Liver (tissue), 9 donors: ENCODE measurements around the gene SYT17. TPM values are rescaled to one million over a fixed set of nuclear protein-coding genes. Genes with fewer than 3 reads are reported as not detected.

ENCODE experiments used
- DNase-seq: peaks from one replicate; pipeline ENCODE4 v3.0.0-alpha.2; 2017; ENCODE audit warnings: low spot score
- H3K27ac ChIP-seq, 2 donors: one replicate each; pipeline ENCODE4 v1.7.0; 2013; ENCODE audit warnings: inconsistent platforms in 2 of 2, low read length in 2 of 2, control low read depth in 1 of 2, low read depth in 1 of 2, mild to moderate bottlenecking in 1 of 2
- H3K27me3 ChIP-seq, 4 donors: one replicate each; pipeline versions ENCODE4 v1.6.1 to v1.7.0; 2013; ENCODE audit warnings: low read length in 3 of 4, inconsistent platforms in 1 of 4, mild to moderate bottlenecking in 1 of 4, moderate library complexity in 1 of 4; ENCODE audit not compliant: control insufficient read depth in 4 of 4, insufficient read depth in 4 of 4
- H3K36me3 ChIP-seq, 4 donors: one replicate each; pipeline versions ENCODE4 v1.6.1 to v1.7.0; 2013; ENCODE audit warnings: low read length in 3 of 4, mild to moderate bottlenecking in 3 of 4, low read depth in 1 of 4, moderate library complexity in 1 of 4; ENCODE audit not compliant: control insufficient read depth in 4 of 4, insufficient read depth in 3 of 4
- H3K4me1 ChIP-seq, 4 donors: one replicate each; pipeline versions ENCODE4 v1.6.1 to v1.7.0; 2013; ENCODE audit warnings: low read length in 3 of 4, mild to moderate bottlenecking in 3 of 4, moderate library complexity in 1 of 4; ENCODE audit not compliant: control insufficient read depth in 4 of 4, insufficient read depth in 4 of 4
- H3K4me3 ChIP-seq, 3 donors: one replicate each; pipeline versions ENCODE4 v1.6.1 to v1.7.0; 2013; ENCODE audit warnings: low read length in 3 of 3, control low read depth in 1 of 3, low read depth in 1 of 3, mild to moderate bottlenecking in 1 of 3
- H3K9ac ChIP-seq, 2 donors: one replicate each; pipeline ENCODE4 v1.7.0; 2013; ENCODE audit warnings: low read length in 2 of 2, mild to moderate bottlenecking in 2 of 2, moderate library complexity in 2 of 2, control low read depth in 1 of 2, low read depth in 1 of 2
- H3K9me3 ChIP-seq, 4 donors: one replicate each; pipeline versions ENCODE4 v1.6.1 to v1.7.0; 2013; ENCODE audit warnings: low read length in 3 of 4; ENCODE audit not compliant: control insufficient read depth in 4 of 4
- CTCF ChIP-seq: fragments of 150-350 bp; IDR thresholded peaks from 2 replicates; pipeline ENCODE4 v1.5.1; 2017; ENCODE audit warnings: improper control_type of control experiment, low read depth, low read length; ENCODE audit not compliant: missing input control
- EGR1 ChIP-seq, 2 donors: IDR thresholded peaks; 2 replicates each; pipeline ENCODE4 v1.6.1; 2016 to 2018; ENCODE audit warnings: antibody characterized with exemption in 2 of 2, low read depth in 2 of 2
- FOXA1 ChIP-seq: IDR thresholded peaks from 2 replicates; pipeline ENCODE4 v1.6.1; 2016; ENCODE audit warnings: antibody characterized with exemption
- FOXA2 ChIP-seq: IDR thresholded peaks from 2 replicates; pipeline ENCODE4 v1.6.1; 2016; ENCODE audit warnings: antibody characterized with exemption
- GABPA ChIP-seq, 2 donors: IDR thresholded peaks in 1 of 2; conservative IDR thresholded peaks in 1 of 2; 2 replicates each; pipeline ENCODE4 v1.6.1; 2016; ENCODE audit warnings: antibody characterized with exemption in 2 of 2, mild to moderate bottlenecking in 1 of 2, moderate library complexity in 1 of 2
- HNF4A ChIP-seq, 2 donors: conservative IDR thresholded peaks; 2 replicates each; pipeline ENCODE4 v1.6.1; 2016; ENCODE audit warnings: antibody characterized with exemption in 2 of 2, mild to moderate bottlenecking in 2 of 2
- HNF4G ChIP-seq: IDR thresholded peaks from 2 replicates; pipeline ENCODE4 v1.6.1; 2016; ENCODE audit warnings: antibody characterized with exemption
- JUND ChIP-seq, 2 donors: IDR thresholded peaks; 2 replicates each; pipeline ENCODE4 v1.6.1; 2016; ENCODE audit warnings: antibody characterized with exemption in 2 of 2
- MAX ChIP-seq: IDR thresholded peaks from 2 replicates; pipeline ENCODE4 v1.6.1; 2016; ENCODE audit warnings: antibody characterized with exemption
- NR2F2 ChIP-seq: IDR thresholded peaks from 2 replicates; pipeline ENCODE4 v1.6.1; 2016; ENCODE audit warnings: antibody characterized with exemption
- RAD21 ChIP-seq, 2 donors: IDR thresholded peaks; 2 replicates each; pipeline ENCODE4 v1.6.1; 2016; ENCODE audit warnings: antibody characterized with exemption in 2 of 2, mild to moderate bottlenecking in 2 of 2
- RXRA ChIP-seq, 2 donors: IDR thresholded peaks; 2 replicates each; pipeline ENCODE4 v1.6.1; 2017 to 2018; ENCODE audit warnings: antibody characterized with exemption in 2 of 2, mild to moderate bottlenecking in 1 of 2
- SP1 ChIP-seq: IDR thresholded peaks from 2 replicates; pipeline ENCODE4 v1.6.1; 2018; ENCODE audit warnings: antibody characterized with exemption, mild to moderate bottlenecking
- TAF1 ChIP-seq: conservative IDR thresholded peaks from 2 replicates; pipeline ENCODE4 v1.6.1; 2016; ENCODE audit warnings: antibody characterized with exemption, mild to moderate bottlenecking
- YY1 ChIP-seq: IDR thresholded peaks from 2 replicates; pipeline ENCODE4 v1.6.1; 2016; ENCODE audit warnings: antibody characterized with exemption, mild to moderate bottlenecking
- ZBTB33 ChIP-seq: IDR thresholded peaks from 2 replicates; pipeline ENCODE4 v1.6.1; 2016; ENCODE audit warnings: antibody characterized with exemption
- WGBS: extraction: QIAGEN DNeasy Blood & Tissue Kit; methylation state at CpG from one replicate; pipeline ENCODE4 v1.1.7; 2013; 5-methylcytosine and 5-hydroxymethylcytosine counted together
- polyA plus RNA-seq, 2 donors: library from polyadenylated mRNA; stranded (reverse) in 1 of 2; unstranded in 1 of 2; fragments of 200-250 nt in 1 of 2; fragments of >200 nt in 1 of 2; fragmentation: Nextera tagmentation in 1 of 2; extraction: Ambion mirVana in 1 of 2; gene quantifications; one replicate each; pipeline versions ENCODE4 v1.2.1 to v1.2.3, GENCODE V29; 2013 to 2015
- total RNA-seq, 2 donors: library from RNA; depleted of rRNA; stranded (reverse); fragments of >200 nt; gene quantifications; one replicate each; pipeline ENCODE4 v1.2.3, GENCODE V29; 2014
- TF ChIP-seq, protein P1 (sequence below): IDR thresholded peaks from 2 replicates; pipeline ENCODE4 v1.6.1; 2016; ENCODE audit warnings: antibody characterized with exemption, mild to moderate bottlenecking
- TF ChIP-seq, protein P2 (sequence below): IDR thresholded peaks from 2 replicates; pipeline ENCODE4 v1.6.1; 2016; ENCODE audit warnings: antibody characterized with exemption
- donor health status: healthy.
- donor health status: healthy.
- donor health status: healthy.
- donor health status: healthy.
- donor health status: healthy.

The SYT17 gene
- total and polyA plus RNA-seq, 4 donors, result 2.5 to 7.7 (median 5.5) TPM

GRCh38 chr16:19173059-19173458, 5.0 kb downstream of the SYT17 start:
- no peaks in the 10 kb centered on the region for H3K9me3 ChIP-seq
- no peak for DNase-seq
- WGBS, result 57% methylated on average over 8 of the region's 8 CpGs
- no peak overlapping the region for H3K4me3 ChIP-seq
- H3K9ac ChIP-seq, result no peak overlapping the region
- no peaks in the 10 kb centered on the region for H3K36me3 ChIP-seq
- H3K27ac ChIP-seq, result no peak overlapping the region
- TF ChIP-seq EGR1 (IDR thresholded peaks at IDR 0.05; ENCODE audit: low read depth in 2 of 2) (no peak), SP1 (no peak), ZBTB33 (no peak), HNF4A (conservative IDR thresholded peaks at IDR 0.05) (no peak), RXRA (IDR thresholded peaks at IDR 0.05) (no peak), GABPA (IDR thresholded peaks at IDR 0.05 in 1 of 2, conservative IDR thresholded peaks at IDR 0.05 in 1 of 2) (no peak), FOXA2 (no peak), RAD21 (IDR thresholded peaks at IDR 0.05) (no peak), NR2F2 (no peak), HNF4G (no peak), TAF1 (no peak), CTCF (no peak)
- TF ChIP-seq, protein P1, sequence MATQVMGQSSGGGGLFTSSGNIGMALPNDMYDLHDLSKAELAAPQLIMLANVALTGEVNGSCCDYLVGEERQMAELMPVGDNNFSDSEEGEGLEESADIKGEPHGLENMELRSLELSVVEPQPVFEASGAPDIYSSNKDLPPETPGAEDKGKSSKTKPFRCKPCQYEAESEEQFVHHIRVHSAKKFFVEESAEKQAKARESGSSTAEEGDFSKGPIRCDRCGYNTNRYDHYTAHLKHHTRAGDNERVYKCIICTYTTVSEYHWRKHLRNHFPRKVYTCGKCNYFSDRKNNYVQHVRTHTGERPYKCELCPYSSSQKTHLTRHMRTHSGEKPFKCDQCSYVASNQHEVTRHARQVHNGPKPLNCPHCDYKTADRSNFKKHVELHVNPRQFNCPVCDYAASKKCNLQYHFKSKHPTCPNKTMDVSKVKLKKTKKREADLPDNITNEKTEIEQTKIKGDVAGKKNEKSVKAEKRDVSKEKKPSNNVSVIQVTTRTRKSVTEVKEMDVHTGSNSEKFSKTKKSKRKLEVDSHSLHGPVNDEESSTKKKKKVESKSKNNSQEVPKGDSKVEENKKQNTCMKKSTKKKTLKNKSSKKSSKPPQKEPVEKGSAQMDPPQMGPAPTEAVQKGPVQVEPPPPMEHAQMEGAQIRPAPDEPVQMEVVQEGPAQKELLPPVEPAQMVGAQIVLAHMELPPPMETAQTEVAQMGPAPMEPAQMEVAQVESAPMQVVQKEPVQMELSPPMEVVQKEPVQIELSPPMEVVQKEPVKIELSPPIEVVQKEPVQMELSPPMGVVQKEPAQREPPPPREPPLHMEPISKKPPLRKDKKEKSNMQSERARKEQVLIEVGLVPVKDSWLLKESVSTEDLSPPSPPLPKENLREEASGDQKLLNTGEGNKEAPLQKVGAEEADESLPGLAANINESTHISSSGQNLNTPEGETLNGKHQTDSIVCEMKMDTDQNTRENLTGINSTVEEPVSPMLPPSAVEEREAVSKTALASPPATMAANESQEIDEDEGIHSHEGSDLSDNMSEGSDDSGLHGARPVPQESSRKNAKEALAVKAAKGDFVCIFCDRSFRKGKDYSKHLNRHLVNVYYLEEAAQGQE, result no peak
- TF ChIP-seq, protein P2, sequence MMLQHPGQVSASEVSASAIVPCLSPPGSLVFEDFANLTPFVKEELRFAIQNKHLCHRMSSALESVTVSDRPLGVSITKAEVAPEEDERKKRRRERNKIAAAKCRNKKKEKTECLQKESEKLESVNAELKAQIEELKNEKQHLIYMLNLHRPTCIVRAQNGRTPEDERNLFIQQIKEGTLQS, result no peak
- H3K4me1 ChIP-seq, result peaks cover 0 to 13% (median 6%) of the 10 kb centered on the region in 4 donors
- H3K27me3 ChIP-seq, result no peaks in the 10 kb centered on the region

GRCh38 chr16:19173649-19174383, 5.8 kb downstream of the SYT17 start:
- no peak overlapping the region for H3K27ac ChIP-seq
- no peak for DNase-seq
- H3K27me3 ChIP-seq, result no peaks in the 10 kb centered on the region
- H3K4me3 ChIP-seq, result no peak overlapping the region
- H3K9me3 ChIP-seq, result no peaks in the 10 kb centered on the region
- WGBS, result 94% methylated on average over 27 of the region's 27 CpGs
- H3K4me1 ChIP-seq, result peaks cover 0 to 8% (median 4%) of the 10 kb centered on the region in 4 donors
- H3K9ac ChIP-seq, result no peak overlapping the region
- no peaks in the 10 kb centered on the region for H3K36me3 ChIP-seq
- TF ChIP-seq FOXA1, result no peak
- no peak for TF ChIP-seq SP1
- no peak for TF ChIP-seq MAX
- TF ChIP-seq JUND (IDR thresholded peaks at IDR 0.05), result no peak
- TF ChIP-seq FOXA2, result no peak
- TF ChIP-seq, protein P1, result no peak
- TF ChIP-seq YY1, result no peak
- TF ChIP-seq TAF1, result no peak
- no peak for TF ChIP-seq HNF4G
- no peak for TF ChIP-seq GABPA (IDR thresholded peaks at IDR 0.05 in 1 of 2, conservative IDR thresholded peaks at IDR 0.05 in 1 of 2)
- TF ChIP-seq RAD21 (IDR thresholded peaks at IDR 0.05), result no peak
- TF ChIP-seq RXRA (IDR thresholded peaks at IDR 0.05), result no peak
